HG02840 (cell line): ENCODE measurements around the gene OPN1LW.
"Not testable (repeated sequence)": the region's sequence is repeated elsewhere in the genome, so short reads cannot be mapped to it uniquely, and the experiment has no call there.

Experiments used
- ATAC-seq: cut with Tn5 transposase; IDR thresholded peaks from one replicate; pipeline ENCODE4 v1.9.1; 2021; ENCODE audit warnings: mild to moderate bottlenecking, moderate library complexity, moderate number of reproducible peaks; ENCODE audit not compliant: unreplicated experiment, low FRiP score

OPN1LW gene

DNA sequence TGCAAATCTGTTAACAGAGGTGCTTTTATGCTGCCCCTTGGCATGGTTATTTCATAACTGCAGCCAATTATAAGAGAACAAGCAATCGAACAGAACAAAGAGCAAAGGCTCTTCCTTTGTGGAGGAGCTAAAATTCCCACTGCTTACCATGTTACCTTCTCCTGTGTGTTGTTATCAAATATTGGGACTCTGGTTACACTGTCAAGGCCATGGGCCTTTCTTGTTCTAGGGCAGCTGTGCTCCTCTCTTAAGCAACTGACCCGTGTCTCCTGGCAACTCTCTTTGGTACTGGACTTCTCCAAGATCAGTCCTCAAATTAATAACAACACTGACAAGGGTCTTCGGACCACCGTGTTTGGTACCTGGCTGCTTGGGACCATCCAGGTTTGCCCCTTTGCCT lies 12.1 kb upstream of the OPN1LW start:
- no peak for ATAC-seq

DNA sequence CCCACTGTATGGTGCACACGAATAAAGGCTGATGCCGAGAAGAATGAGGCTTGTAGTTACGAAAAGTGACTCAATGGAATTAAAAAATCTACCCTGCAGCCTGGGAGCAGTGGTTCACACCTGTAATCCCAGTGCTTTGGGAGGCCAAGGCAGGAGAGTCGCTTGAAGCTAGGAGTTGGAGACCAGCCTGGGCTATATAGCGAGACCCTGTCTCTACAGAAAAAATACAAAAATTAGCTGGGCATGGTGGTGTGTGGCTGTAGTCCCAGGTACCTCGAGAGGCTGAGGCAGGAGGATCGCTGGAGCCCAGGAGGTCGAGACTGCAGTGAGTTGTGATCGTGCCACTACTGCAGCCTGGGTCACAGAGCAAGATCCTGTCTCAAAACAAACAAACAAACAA lies 11.7 kb upstream of the OPN1LW start:
- ATAC-seq, result no peak

DNA sequence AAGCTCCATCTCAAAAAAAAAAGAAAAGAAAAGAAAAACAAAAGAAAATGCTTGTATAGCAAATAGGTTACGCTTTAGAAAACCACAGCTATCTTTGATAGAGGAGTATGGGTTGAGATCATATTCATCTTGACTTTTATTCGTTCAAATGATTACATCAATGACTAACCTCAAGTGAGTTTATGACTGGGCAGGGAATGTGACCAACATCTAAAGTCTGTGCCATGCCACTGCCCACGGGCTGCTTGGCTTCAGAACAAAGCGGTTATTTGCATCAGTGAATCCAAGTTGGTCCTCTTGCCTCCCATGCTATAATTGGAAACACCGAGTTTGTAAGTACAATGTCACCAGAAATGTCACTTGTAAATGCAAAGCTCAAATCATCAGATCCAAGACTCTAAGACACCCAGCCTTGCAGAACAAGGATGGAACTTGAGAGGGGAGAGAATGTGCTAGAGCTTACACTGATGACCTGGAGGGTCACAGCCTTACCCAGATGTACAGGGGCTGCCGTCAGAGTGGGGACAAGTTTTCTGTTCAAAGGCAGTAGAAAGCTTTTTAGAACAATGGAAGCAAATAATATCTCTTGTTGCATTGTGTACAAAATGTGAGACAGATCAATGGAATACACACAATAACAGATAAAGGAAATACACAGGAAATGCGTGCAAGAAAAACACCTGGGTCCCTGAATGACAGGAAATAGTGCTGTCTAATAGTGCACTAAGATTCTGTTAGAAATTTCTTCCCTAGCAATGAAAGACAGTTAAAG lies 8.4 kb upstream of the OPN1LW start:
- no peak for ATAC-seq

DNA sequence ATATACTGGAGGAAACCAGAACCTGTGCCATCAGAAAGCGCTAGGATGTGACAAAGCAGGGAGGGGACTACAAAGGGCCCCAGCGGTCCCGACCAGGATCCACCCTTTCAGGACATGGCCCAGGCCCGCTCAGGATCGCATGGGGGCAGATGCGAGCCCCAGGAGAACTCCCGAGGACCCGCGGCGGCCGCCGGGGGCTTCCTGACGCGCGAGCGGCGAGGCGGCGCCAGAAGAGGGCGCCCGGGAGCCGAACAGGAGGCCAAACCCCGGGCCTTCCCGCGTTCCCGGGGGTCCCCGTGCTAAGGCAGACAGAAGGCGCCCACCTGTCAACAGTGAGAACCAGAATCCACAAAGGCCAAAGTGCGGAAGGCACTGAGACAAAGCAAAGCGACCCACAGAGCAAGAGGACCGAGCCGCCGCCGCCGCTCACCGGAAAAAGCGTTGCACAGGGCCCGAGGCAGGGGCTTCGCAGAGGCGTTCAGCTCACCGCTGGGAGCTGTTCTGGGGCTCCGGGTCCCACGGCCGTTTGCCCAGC lies 7.3 kb upstream of the OPN1LW start:
- ATAC-seq, result no peak

- ATAC-seq, result no peak
Measured at GRCh38 chrX:154138857-154139256, 5.2 kb upstream of the OPN1LW start.

- ATAC-seq, result no peak
Measured at GRCh38 chrX:154140206-154140605, 3.8 kb upstream of the OPN1LW start.

DNA sequence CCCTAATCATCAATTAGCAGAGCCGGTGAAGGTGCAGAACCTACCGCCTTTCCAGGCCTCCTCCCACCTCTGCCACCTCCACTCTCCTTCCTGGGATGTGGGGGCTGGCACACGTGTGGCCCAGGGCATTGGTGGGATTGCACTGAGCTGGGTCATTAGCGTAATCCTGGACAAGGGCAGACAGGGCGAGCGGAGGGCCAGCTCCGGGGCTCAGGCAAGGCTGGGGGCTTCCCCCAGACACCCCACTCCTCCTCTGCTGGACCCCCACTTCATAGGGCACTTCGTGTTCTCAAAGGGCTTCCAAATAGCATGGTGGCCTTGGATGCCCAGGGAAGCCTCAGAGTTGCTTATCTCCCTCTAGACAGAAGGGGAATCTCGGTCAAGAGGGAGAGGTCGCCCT lies 3.3 kb upstream of the OPN1LW start:
- no peak for ATAC-seq

DNA sequence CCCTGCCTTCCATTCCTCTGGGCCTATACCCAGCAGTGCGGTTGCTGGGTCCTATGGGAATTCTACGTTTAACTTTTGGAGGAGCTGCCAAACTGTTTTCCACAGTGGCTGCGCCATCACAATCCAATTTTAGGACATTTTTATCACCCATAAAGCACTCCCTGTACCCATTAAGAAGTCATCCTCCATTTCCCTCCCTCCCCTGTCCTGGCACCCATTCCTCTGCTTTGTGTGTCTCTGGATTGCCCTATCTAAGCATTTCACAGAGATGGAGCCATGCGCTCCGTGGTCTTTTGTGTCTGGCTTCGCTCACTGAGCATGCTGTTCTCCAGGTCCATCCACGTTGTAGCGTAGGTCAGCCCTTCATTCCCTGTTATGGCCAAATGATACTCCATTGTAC lies 1.7 kb upstream of the OPN1LW start:
- no peak for ATAC-seq

GRCh38 chrX:154142950-154143745 lies 895 bp upstream of the OPN1LW start:
- ATAC-seq, result no peak

DNA sequence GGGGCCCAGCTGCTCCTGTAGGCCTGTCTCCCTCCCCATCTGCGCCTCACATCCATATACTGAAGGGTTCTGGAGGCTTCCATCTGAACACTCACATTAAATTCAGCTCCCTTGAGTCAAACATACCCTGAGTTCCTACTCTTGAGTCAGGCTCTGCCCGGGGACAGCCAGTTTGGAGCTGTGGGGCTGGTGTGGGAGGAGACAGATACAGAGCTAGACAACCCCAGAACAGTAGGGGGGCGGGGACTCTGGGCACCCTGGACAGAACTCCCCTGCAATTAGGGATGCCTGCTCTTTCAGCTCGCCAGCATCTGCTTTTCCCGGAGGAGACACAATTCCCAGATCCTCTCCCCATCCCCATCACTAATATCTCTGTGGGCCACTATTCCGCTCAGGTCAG lies 7.0 kb downstream of the OPN1LW start:
- not testable (repeated sequence) for ATAC-seq

DNA sequence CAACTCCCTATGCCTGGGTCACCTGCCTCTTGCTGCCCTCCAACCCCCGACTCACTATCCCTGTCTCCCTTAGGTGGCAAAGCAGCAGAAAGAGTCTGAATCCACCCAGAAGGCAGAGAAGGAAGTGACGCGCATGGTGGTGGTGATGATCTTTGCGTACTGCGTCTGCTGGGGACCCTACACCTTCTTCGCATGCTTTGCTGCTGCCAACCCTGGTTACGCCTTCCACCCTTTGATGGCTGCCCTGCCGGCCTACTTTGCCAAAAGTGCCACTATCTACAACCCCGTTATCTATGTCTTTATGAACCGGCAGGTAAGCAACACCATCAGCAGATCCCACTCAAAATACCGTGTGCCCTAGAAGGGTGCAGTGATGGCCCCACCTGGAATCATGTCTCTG lies 12.2 kb downstream of the OPN1LW start:
- ATAC-seq, result not testable (repeated sequence)

DNA sequence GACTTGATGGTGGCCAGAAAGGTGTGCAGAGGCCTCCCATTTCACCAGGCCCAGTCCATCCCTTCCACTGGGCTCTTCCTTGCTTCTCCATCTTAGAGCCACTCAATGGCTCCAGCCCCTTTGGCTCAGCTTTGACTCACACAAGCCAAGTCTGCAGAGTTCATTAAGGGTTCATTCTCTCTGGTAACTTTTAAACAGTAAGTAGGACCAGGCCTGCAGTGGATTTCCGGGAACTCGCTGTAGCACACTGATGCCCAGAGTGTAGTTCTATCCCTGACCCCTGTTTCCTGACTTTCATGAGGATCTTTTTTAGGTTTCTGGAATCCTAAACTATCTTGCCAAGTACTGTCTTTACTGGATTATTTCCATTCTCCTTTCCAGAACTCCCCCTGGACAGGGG lies 13.2 kb downstream of the OPN1LW start:
- ATAC-seq, result not testable (repeated sequence)

GRCh38 chrX:154159345-154159744 lies 15.3 kb downstream of the OPN1LW start:
- not testable (repeated sequence) for ATAC-seq

DNA sequence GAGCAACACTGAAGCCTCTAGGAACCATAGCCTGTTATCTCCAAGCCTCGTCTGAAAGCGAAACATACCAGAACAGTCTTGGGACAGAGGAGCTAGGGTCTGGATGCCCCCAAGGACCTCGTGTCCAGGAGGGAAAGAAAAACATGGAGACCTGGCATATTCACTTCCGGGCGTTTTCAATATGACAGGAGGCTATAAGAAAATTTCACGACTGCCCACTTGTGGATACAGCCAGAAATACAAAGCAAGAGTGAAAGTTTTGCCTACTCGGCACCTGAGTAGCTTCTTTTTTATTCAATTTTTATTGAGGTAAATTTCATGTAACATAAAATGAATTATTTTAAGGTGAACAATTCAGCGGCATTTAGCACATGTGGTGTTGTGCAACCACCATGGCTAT lies 20.9 kb downstream of the OPN1LW start:
- ATAC-seq, result not testable (repeated sequence)

DNA sequence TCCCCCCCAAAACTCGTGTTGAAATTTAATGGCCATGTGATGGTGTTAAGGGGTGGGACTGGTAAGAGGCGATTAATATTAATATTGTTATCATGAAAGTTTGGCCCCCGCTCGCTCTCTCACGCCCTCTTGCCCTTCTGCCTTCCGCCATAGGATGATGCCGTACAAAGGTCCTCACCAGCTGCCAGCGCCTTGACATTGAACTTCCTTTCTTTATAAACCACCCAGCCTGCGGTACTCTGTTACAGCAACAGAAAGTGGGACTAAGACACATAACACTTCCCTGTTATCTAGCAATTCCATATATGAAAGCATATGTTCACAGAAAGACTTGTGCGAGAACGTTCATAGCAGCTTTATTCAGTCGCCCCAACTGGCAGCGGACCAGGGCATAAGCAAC lies 24.3 kb downstream of the OPN1LW start:
- ATAC-seq, result not testable (repeated sequence)

- ATAC-seq, result not testable (repeated sequence)
Measured at GRCh38 chrX:154172535-154172943, 28.5 kb downstream of the OPN1LW start.

DNA sequence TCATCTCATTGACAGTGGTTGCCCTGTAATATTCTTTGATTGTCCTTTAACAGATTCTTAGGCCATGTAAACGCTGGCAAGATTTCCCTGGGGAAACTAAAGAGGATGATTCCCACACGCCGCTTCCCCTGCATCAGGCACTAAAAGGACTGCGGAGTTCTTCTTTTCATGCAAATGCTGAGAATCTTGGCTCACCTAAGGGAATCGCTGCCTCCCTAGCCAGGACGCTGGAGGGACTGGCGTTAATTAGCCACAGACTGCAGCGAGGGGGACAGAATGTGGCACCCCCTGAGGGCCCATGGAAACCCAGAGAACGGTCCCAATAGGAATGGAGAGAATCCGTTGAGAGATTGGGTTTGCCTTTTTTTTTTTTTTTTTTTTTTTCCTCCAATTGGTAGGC lies 30.3 kb downstream of the OPN1LW start:
- ATAC-seq, result not testable (repeated sequence)

DNA sequence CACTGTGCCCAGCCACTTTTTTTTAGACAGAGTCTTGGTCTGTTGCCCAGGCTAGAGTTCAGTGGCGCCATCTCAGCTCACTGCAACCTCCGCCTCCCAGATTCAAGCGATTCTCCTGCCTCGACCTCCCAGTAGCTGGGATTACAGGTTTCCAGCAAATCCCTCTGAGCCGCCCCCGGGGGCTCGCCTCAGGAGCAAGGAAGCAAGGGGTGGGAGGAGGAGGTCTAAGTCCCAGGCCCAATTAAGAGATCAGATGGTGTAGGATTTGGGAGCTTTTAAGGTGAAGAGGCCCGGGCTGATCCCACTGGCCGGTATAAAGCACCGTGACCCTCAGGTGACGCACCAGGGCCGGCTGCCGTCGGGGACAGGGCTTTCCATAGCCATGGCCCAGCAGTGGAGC lies 38.3 kb downstream of the OPN1LW start, which contains the start of gene OPN1MW:
Gene OPN1MW (plus strand): TSS at position 301 of the 400 bp plus-strand sequence. CDS start 82 bp downstream, at position 383.
- ATAC-seq, result not testable (repeated sequence)

- ATAC-seq, result not testable (repeated sequence)
Measured at GRCh38 chrX:154183794-154184193, 39.8 kb downstream of the OPN1LW start.

DNA sequence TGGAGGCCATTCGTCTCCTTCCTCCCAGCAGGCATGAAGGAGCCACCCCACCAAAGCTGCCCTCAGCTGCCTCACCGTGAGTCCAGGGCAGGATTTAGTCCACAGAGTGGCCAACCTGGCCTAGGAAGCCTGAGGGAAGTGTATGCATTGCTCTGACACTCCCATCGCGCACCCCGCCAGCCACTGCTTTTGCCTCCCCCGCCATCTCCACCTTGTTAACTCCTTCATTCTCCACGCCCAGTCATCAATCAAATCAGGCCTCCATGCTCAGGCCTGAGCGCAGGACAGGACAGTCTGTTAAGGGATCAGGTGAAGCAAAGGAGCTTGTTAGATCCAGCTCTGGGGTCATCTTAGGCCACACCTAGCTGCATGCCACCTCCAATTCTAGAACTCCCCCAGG lies 48.8 kb downstream of the OPN1LW start:
- ATAC-seq, result not testable (repeated sequence)

DNA sequence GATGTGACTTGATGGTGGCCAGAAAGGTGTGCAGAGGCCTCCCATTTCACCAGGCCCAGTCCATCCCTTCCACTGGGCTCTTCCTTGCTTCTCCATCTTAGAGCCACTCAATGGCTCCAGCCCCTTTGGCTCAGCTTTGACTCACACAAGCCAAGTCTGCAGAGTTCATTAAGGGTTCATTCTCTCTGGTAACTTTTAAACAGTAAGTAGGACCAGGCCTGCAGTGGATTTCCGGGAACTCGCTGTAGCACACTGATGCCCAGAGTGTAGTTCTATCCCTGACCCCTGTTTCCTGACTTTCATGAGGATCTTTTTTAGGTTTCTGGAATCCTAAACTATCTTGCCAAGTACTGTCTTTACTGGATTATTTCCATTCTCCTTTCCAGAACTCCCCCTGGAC lies 50.3 kb downstream of the OPN1LW start:
- not testable (repeated sequence) for ATAC-seq
